Measurements from ENCODE around the gene RASGRP4. TPM values are rescaled to one million over a fixed set of nuclear protein-coding genes. Genes with fewer than 3 reads are reported as not detected.

RASGRP4 gene
- total RNA-seq, 2 donors from 2014 or later, result 0.09 TPM; not detected in 1

- H3K27ac ChIP-seq (ENCODE audit: low read depth, low read length), result no peak overlapping the region
- peaks cover 9% of the 10 kb centered on the region for H3K4me1 Mint-ChIP-seq
- DNase-seq, result no peak
- no peak overlapping the region for H3K9ac ChIP-seq (ENCODE audit: extremely low read depth, low read length, poor library complexity, severe bottlenecking)
- no peak overlapping the region for H3K27ac Mint-ChIP-seq
- no peaks in the 10 kb centered on the region for H3K9me3 Mint-ChIP-seq
- peaks cover 52% of the 10 kb centered on the region for H3K27me3 ChIP-seq (ENCODE audit: control insufficient read depth, insufficient read depth, low read length, poor library complexity, severe bottlenecking)
- H3K36me3 Mint-ChIP-seq (ENCODE audit: low read depth), result no peaks in the 10 kb centered on the region
- 93% methylated on average over 8 of the region's 8 CpGs for WGBS, 2 experiments (ENCODE audit: insufficient coverage in 1 of 2, insufficient read length in 1 of 2)
- peak overlapping the region; percentile 74 for H3K4me3 Mint-ChIP-seq
- H3K4me3 ChIP-seq (ENCODE audit: low read length), result no peak overlapping the region
- H3K4me1 ChIP-seq (ENCODE audit: control insufficient read depth, insufficient read depth, low read length), result no peaks in the 10 kb centered on the region
- no peak for TF ChIP-seq CTCF (conservative IDR thresholded peaks at IDR 0.05)
- no peaks in the 10 kb centered on the region for H3K9me3 ChIP-seq (ENCODE audit: control insufficient read depth, low read length)
- no peaks in the 10 kb centered on the region for H3K36me3 ChIP-seq (ENCODE audit: control insufficient read depth, insufficient read depth, low read length)
- H3K27me3 Mint-ChIP-seq (ENCODE audit: insufficient read depth), result peaks cover 50% of the 10 kb centered on the region
Measured at GRCh38 chr19:38417146-38417543, 8.9 kb downstream of the RASGRP4 start.

GRCh38 chr19:38413416-38413815 lies 12.6 kb downstream of the RASGRP4 start:
- Histone ChIP-seq H3K4me3 (ENCODE audit: low read length) (no peak overlapping the region), H3K27me3 (ENCODE audit: control insufficient read depth, insufficient read depth, low read length, poor library complexity, severe bottlenecking) (peaks cover 39% of the 10 kb centered on the region), H3K4me1 (ENCODE audit: control insufficient read depth, insufficient read depth, low read length) (no peaks in the 10 kb centered on the region), H3K9ac (ENCODE audit: extremely low read depth, low read length, poor library complexity, severe bottlenecking) (no peak overlapping the region), H3K36me3 (ENCODE audit: control insufficient read depth, insufficient read depth, low read length) (no peaks in the 10 kb centered on the region), H3K27ac (ENCODE audit: low read depth, low read length) (no peak overlapping the region), H3K9me3 (ENCODE audit: control insufficient read depth, low read length) (no peaks in the 10 kb centered on the region)
- no peak for TF ChIP-seq CTCF (conservative IDR thresholded peaks at IDR 0.05)
- no peak for DNase-seq
- WGBS, 2 experiments (ENCODE audit: insufficient coverage in 1 of 2, insufficient read length in 1 of 2), result 95 to 98% methylated on average over 5 to 6 of the region's 6 CpGs
- Mint-ChIP-seq H3K27ac (no peak overlapping the region), H3K27me3 (ENCODE audit: insufficient read depth) (peaks cover 40% of the 10 kb centered on the region), H3K4me1 (peaks cover 7% of the 10 kb centered on the region), H3K9me3 (no peaks in the 10 kb centered on the region), H3K36me3 (ENCODE audit: low read depth) (no peaks in the 10 kb centered on the region), H3K4me3 (no peak overlapping the region)

- H3K27me3 Mint-ChIP-seq (ENCODE audit: insufficient read depth), result peaks cover 37% of the 10 kb centered on the region
- H3K4me3 Mint-ChIP-seq, result no peak overlapping the region
- TF ChIP-seq CTCF (conservative IDR thresholded peaks at IDR 0.05), result no peak
- Histone ChIP-seq H3K4me1 (ENCODE audit: control insufficient read depth, insufficient read depth, low read length) (no peaks in the 10 kb centered on the region), H3K27me3 (ENCODE audit: control insufficient read depth, insufficient read depth, low read length, poor library complexity, severe bottlenecking) (peaks cover 35% of the 10 kb centered on the region), H3K4me3 (ENCODE audit: low read length) (no peak overlapping the region), H3K9me3 (ENCODE audit: control insufficient read depth, low read length) (no peaks in the 10 kb centered on the region), H3K36me3 (ENCODE audit: control insufficient read depth, insufficient read depth, low read length) (no peaks in the 10 kb centered on the region), H3K27ac (ENCODE audit: low read depth, low read length) (no peak overlapping the region), H3K9ac (ENCODE audit: extremely low read depth, low read length, poor library complexity, severe bottlenecking) (no peak overlapping the region)
- no peak overlapping the region for H3K27ac Mint-ChIP-seq
- no peaks in the 10 kb centered on the region for H3K9me3 Mint-ChIP-seq
- peaks cover 5% of the 10 kb centered on the region for H3K4me1 Mint-ChIP-seq
- 77 to 90% methylated on average over 3 to 11 of the region's 11 CpGs for WGBS, 2 experiments (ENCODE audit: insufficient coverage in 1 of 2, insufficient read length in 1 of 2)
- DNase-seq, result no peak
- H3K36me3 Mint-ChIP-seq (ENCODE audit: low read depth), result peaks cover under 1% of the 10 kb centered on the region
Measured at GRCh38 chr19:38412961-38413360, 13.1 kb downstream of the RASGRP4 start.
